H9 (cell line): ENCODE results near the gene FBXO41. TPM values are rescaled to one million over a fixed set of nuclear protein-coding genes. Genes with fewer than 3 reads are reported as not detected.

Experiments
- DNase-seq: peaks from one replicate; pipeline ENCODE4 v3.0.0-alpha.2; 2017
- H2AFZ ChIP-seq: one replicate; pipeline ENCODE4 v1.6.1; 2013; ENCODE audit warnings: mild to moderate bottlenecking, low read length, control low read depth, moderate library complexity
- H2AK5ac ChIP-seq: 2 replicates; pipeline ENCODE4 v1.6.1; 2013; ENCODE audit warnings: low read length, control low read depth, mixed read lengths; ENCODE audit not compliant: insufficient read length
- H2BK120ac ChIP-seq: one replicate; pipeline ENCODE4 v1.6.1; 2013; ENCODE audit warnings: low read depth, mild to moderate bottlenecking, low read length, control low read depth, inconsistent platforms; ENCODE audit not compliant: poor library complexity, severe bottlenecking
- H2BK12ac ChIP-seq: 2 replicates; pipeline ENCODE4 v1.6.1; 2013; ENCODE audit warnings: low read length, control low read depth, mixed read lengths, low read depth; ENCODE audit not compliant: insufficient read length
- H2BK15ac ChIP-seq: 2 replicates; pipeline ENCODE4 v1.6.1; 2013; ENCODE audit warnings: low read depth, low read length, control low read depth
- H2BK20ac ChIP-seq: one replicate; pipeline ENCODE4 v1.6.1; 2013; ENCODE audit warnings: low read depth, mild to moderate bottlenecking, low read length, control low read depth, inconsistent platforms; ENCODE audit not compliant: poor library complexity, severe bottlenecking
- H2BK5ac ChIP-seq: 2 replicates; pipeline ENCODE4 v1.6.1; 2013; ENCODE audit warnings: low read length, control low read depth, mixed read lengths; ENCODE audit not compliant: insufficient read length
- H3K14ac ChIP-seq: 2 replicates; pipeline ENCODE4 v1.6.1; 2013; ENCODE audit warnings: low read length, control low read depth; ENCODE audit not compliant: insufficient read depth
- H3K18ac ChIP-seq: 2 replicates; pipeline ENCODE4 v1.6.1; 2013; ENCODE audit warnings: low read depth, mild to moderate bottlenecking, mixed read lengths, low read length, control low read depth; ENCODE audit not compliant: insufficient read length
- H3K23ac ChIP-seq: 2 replicates; pipeline ENCODE4 v1.6.1; 2013; ENCODE audit warnings: low read length, control low read depth, mixed read lengths, low read depth; ENCODE audit not compliant: insufficient read length
- H3K23me2 ChIP-seq: 2 replicates; pipeline ENCODE4 v1.6.1; 2013; ENCODE audit warnings: low read depth, mild to moderate bottlenecking, mixed read lengths, low read length, control low read depth; ENCODE audit not compliant: insufficient read length, poor library complexity, severe bottlenecking
- H3K27ac ChIP-seq: 2 replicates; pipeline ENCODE4 v1.5.1; 2013; ENCODE audit warnings: low read length, control low read depth, mixed read lengths, low read depth; ENCODE audit not compliant: insufficient read length
- H3K27me3 ChIP-seq: 2 replicates; pipeline ENCODE4 v1.6.1; 2013; ENCODE audit warnings: low read length, control low read depth, inconsistent platforms; ENCODE audit not compliant: insufficient read depth
- H3K4ac ChIP-seq: 2 replicates; pipeline ENCODE4 v1.6.1; 2013; ENCODE audit warnings: low read depth, mild to moderate bottlenecking, control low read depth, inconsistent platforms, low read length, moderate library complexity
- H3K4me1 ChIP-seq: 2 replicates; pipeline ENCODE4 v1.6.1; 2013; ENCODE audit warnings: low read length, control low read depth, inconsistent platforms; ENCODE audit not compliant: insufficient read depth
- H3K4me2 ChIP-seq: 2 replicates; pipeline ENCODE4 v1.6.1; 2013; ENCODE audit warnings: low read length, control low read depth, mixed read lengths; ENCODE audit not compliant: insufficient read length, insufficient read depth
- H3K56ac ChIP-seq: 2 replicates; pipeline ENCODE4 v1.6.1; 2013; ENCODE audit warnings: low read depth, mild to moderate bottlenecking, mixed read lengths, low read length, control low read depth; ENCODE audit not compliant: insufficient read length
- H3K79me1 ChIP-seq: 2 replicates; pipeline ENCODE4 v1.6.1; 2013; ENCODE audit warnings: low read depth, mild to moderate bottlenecking, moderate library complexity, low read length, control low read depth, inconsistent platforms; ENCODE audit not compliant: insufficient read depth, poor library complexity, severe bottlenecking
- H3K79me2 ChIP-seq: 2 replicates; pipeline ENCODE4 v1.6.1; 2013; ENCODE audit warnings: low read length, control low read depth, inconsistent platforms; ENCODE audit not compliant: insufficient read depth
- H3K9ac ChIP-seq: 2 replicates; pipeline ENCODE4 v1.6.1; 2013; ENCODE audit warnings: low read length, control low read depth, mixed read lengths; ENCODE audit not compliant: insufficient read length; ENCODE audit errors: extremely low read depth
- H3K9me3 ChIP-seq: one replicate; pipeline ENCODE4 v1.6.1; 2013; ENCODE audit warnings: low read depth, low read length, inconsistent platforms; ENCODE audit not compliant: control insufficient read depth
- H3T11ph ChIP-seq: one replicate; pipeline ENCODE4 v1.6.1; 2013; ENCODE audit warnings: mild to moderate bottlenecking, low read length, control low read depth, inconsistent platforms
- H4K20me1 ChIP-seq: one replicate; pipeline ENCODE4 v1.6.1; 2013; ENCODE audit not compliant: control insufficient read depth, insufficient read length, insufficient read depth
- H4K5ac ChIP-seq: 2 replicates; pipeline ENCODE4 v1.6.1; 2013; ENCODE audit warnings: low read depth, mild to moderate bottlenecking, mixed read lengths, low read length, control low read depth; ENCODE audit not compliant: insufficient read length
- H4K8ac ChIP-seq: replicated peaks from 2 replicates; pipeline ENCODE4 v1.6.1; 2013; ENCODE audit warnings: low read length, control low read depth, mixed read lengths, low read depth; ENCODE audit not compliant: insufficient read length
- H4K91ac ChIP-seq: 2 replicates; pipeline ENCODE4 v1.6.1; 2013; ENCODE audit warnings: low read depth, mild to moderate bottlenecking, moderate library complexity, mixed read lengths, low read length, control low read depth; ENCODE audit not compliant: insufficient read length
- H3K27ac Mint-ChIP-seq, 3 experiments: 2 replicates in 2 of 3; 3 replicates in 1 of 3; pipeline ENCODE4 v1.8.0; 2020 to 2021; ENCODE audit warnings: mixed read lengths in 3 of 3, mild to moderate bottlenecking in 1 of 3, moderate library complexity in 1 of 3
- H3K27me3 Mint-ChIP-seq: 2 replicates; pipeline ENCODE4 v1.8.0; 2021; ENCODE audit warnings: low read depth, mild to moderate bottlenecking, moderate library complexity, mixed read lengths
- H3K36me3 Mint-ChIP-seq, 3 experiments: 2 replicates in 2 of 3; 3 replicates in 1 of 3; pipeline ENCODE4 v1.8.0; 2020 to 2021; ENCODE audit warnings: low read depth in 3 of 3, mixed read lengths in 3 of 3; ENCODE audit not compliant: insufficient read depth in 1 of 3
- H3K4me1 Mint-ChIP-seq, 2 experiments: 2 replicates each; pipeline ENCODE4 v1.8.0; 2020; ENCODE audit warnings: mixed read lengths in 2 of 2
- H3K4me3 Mint-ChIP-seq, 2 experiments: 2 replicates in 1 of 2; 3 replicates in 1 of 2; pipeline ENCODE4 v1.8.0; 2020 to 2021; ENCODE audit warnings: mild to moderate bottlenecking in 2 of 2, mixed read lengths in 2 of 2, moderate library complexity in 1 of 2
- H3K9me3 Mint-ChIP-seq, 2 experiments: 2 replicates in 1 of 2; 3 replicates in 1 of 2; pipeline ENCODE4 v1.8.0; 2020; ENCODE audit warnings: mild to moderate bottlenecking in 2 of 2, mixed read lengths in 2 of 2, moderate library complexity in 1 of 2
- total RNA-seq: library from RNA; stranded (reverse); gene quantifications from 2 replicates; pipeline ENCODE4 v1.2.1, GENCODE V29; 2021
- TF ChIP-seq, protein P1 (sequence below): fragments of 200-600 bp; sonication (generic); conservative IDR thresholded peaks from 3 replicates; pipeline ENCODE4 v1.8.0; 2021; ENCODE audit warnings: antibody characterized with exemption, mild to moderate bottlenecking

The FBXO41 gene
- total RNA-seq, 1 experiment from 2014 or later = 16.2 TPM

DNA sequence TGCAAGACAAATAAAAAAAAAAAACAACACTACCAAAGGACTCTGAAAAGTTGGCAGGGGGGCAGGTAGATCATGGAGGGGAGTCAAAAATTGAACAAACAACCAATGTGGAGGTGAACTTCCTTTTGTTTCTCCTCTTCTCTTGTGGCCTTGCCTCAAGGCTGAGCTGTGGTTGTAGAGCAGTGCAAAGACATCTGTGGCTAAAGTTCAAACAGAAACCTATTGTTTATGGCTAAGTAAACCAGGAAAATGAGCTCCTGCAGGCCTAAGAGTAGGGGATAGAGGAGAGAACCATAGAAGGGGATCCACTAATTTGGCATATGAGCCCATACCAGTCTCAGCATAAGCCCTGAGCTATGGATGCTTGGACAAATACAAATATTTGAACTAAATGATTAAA is 49.3 kb upstream of the FBXO41 start:
- Histone ChIP-seq H3K18ac (no peak overlapping the region), H3K4me2 (no peak overlapping the region), H3K9me3 (no peaks in the 10 kb centered on the region), H3T11ph (no peak overlapping the region), H2BK5ac (no peak overlapping the region), H3K23me2 (no peaks in the 10 kb centered on the region), H2BK12ac (no peak overlapping the region), H3K79me1 (no peaks in the 10 kb centered on the region), H3K56ac (no peak overlapping the region), H3K27me3 (no peaks in the 10 kb centered on the region), H2BK15ac (no peak overlapping the region), H3K79me2 (no peaks in the 10 kb centered on the region), H2AK5ac (no peak overlapping the region), H4K5ac (no peak overlapping the region), H2AFZ (no peak overlapping the region), H3K4ac (no peak overlapping the region), H4K20me1 (no peaks in the 10 kb centered on the region), H3K23ac (no peak overlapping the region), H2BK20ac (no peak overlapping the region), H4K91ac (no peak overlapping the region), H3K4me1 (no peaks in the 10 kb centered on the region), H3K9ac (no peak overlapping the region), H3K27ac (no peak overlapping the region), H2BK120ac (no peak overlapping the region), H3K14ac (no peak overlapping the region), H4K8ac (no peak overlapping the region)
- H3K4me1 Mint-ChIP-seq = no peaks in the 10 kb centered on the region
- DNase-seq = no peak
- no peaks in the 10 kb centered on the region; a peak in 1 of 7 replicates for H3K36me3 Mint-ChIP-seq
- H3K27me3 Mint-ChIP-seq = peaks cover 5% of the 10 kb centered on the region
- no peak overlapping the region for H3K4me3 Mint-ChIP-seq
- H3K9me3 Mint-ChIP-seq = peaks cover 9 to 11% of the 10 kb centered on the region in 2 experiments; a peak in 4 of 5 replicates
- no peak overlapping the region for H3K27ac Mint-ChIP-seq
- TF ChIP-seq, protein P1, sequence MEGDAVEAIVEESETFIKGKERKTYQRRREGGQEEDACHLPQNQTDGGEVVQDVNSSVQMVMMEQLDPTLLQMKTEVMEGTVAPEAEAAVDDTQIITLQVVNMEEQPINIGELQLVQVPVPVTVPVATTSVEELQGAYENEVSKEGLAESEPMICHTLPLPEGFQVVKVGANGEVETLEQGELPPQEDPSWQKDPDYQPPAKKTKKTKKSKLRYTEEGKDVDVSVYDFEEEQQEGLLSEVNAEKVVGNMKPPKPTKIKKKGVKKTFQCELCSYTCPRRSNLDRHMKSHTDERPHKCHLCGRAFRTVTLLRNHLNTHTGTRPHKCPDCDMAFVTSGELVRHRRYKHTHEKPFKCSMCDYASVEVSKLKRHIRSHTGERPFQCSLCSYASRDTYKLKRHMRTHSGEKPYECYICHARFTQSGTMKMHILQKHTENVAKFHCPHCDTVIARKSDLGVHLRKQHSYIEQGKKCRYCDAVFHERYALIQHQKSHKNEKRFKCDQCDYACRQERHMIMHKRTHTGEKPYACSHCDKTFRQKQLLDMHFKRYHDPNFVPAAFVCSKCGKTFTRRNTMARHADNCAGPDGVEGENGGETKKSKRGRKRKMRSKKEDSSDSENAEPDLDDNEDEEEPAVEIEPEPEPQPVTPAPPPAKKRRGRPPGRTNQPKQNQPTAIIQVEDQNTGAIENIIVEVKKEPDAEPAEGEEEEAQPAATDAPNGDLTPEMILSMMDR = no peak
